GM12875 (cell line): ENCODE results near the gene ZNF784.

Experiments
- H3K4me3 ChIP-seq: one replicate; pipeline ENCODE4 v1.5.1; 2011; ENCODE audit warnings: low read depth, low read length, control low read depth
- CTCF ChIP-seq: IDR thresholded peaks from 2 replicates; pipeline ENCODE4 v1.5.1; 2011; ENCODE audit warnings: low read depth, mild to moderate bottlenecking, control low read depth, inconsistent platforms, low read length, moderate library complexity, borderline replicate concordance; ENCODE audit not compliant: insufficient read depth

The ZNF784 gene

DNA sequence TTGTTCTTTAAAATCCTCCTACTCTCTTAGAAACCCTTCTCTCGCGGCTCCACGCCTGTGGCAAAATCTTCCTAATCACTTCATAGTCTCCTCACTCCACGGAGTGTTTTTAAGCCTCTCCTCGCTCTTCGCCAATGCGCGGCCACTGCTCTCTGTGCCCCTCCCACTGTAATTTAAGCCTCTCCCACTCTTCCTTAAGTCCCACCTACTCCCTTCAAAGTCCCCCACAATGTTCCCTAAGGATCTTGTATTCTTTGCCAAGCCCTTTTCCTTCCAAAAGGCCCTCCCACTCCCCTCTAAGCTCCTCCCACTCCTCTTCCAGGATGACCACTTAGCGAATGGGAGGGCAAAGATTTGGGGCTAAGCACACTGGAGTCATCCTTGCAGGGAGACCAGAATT, 26.3 kb downstream of the ZNF784 start:
- H3K4me3 ChIP-seq: no peak overlapping the region
- no peak for TF ChIP-seq CTCF

GRCh38 chr19:55597501-55597921, 26.9 kb downstream of the ZNF784 start:
- H3K4me3 ChIP-seq: no peak overlapping the region
- TF ChIP-seq CTCF: no peak

DNA sequence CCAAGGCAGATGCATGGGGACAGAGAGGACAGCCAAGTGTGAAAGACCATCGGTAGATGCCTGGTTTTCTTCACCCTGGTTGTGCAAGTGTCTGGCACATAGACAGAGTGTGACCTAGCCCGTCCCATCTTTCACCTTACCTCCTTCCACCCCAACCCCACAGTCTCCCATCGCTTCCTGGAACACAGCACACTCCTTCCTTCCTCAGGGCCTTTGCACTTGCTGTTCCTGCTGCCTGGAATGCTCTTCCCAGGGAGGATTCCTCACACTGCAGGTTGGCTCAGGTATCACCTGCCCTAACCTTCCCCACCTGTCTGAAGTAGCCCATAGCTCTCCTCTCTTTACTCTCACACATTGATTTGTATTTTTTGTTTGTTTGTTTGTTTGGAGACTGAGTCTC, 28.1 kb downstream of the ZNF784 start:
- no peak for TF ChIP-seq CTCF

GRCh38 chr19:55594996-55595545, 29.3 kb downstream of the ZNF784 start:
- H3K4me3 ChIP-seq: no peak overlapping the region
- TF ChIP-seq CTCF: no peak

More for the DNA sequence above, 28.1 kb downstream of the ZNF784 start:
- no peak overlapping the region for H3K4me3 ChIP-seq

- TF ChIP-seq CTCF: no peak
- H3K4me3 ChIP-seq: no peak overlapping the region
Measured at GRCh38 chr19:55593096-55593772, 31.1 kb downstream of the ZNF784 start.

DNA sequence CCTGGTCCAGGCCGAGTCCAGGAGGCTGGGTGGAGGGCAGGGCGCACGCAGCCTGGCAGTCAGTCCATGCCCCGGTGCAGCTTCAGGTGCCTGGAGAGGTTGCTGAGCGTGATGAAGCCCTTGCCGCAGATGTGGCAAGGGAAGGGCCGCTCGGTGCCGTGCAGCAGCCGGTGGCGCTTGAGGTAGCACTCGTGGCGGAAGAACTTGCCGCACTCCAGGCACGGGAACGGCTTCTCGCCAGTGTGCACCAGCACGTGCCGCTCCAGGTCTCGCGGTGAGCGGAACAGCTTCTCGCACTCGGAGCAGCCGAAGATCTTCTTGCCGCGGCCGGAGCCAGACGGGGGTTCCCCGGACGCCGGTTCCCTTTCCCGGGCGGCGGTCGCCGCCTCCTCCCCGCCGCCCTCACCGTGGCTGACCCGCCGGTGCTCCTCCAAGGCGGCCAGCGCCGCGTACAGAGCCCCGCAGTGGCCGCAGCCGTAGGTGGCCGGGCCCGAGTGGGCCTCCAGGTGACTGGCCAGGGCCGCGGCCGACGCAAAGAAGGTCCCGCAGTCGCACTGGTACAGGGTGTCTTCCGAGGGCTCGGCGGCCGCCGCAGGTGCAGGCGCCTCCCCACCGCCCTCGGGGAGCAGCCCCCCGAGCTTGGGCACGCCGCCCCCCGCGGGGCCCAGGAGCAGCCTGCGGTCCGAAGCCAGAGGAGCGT, 31.8 kb downstream of the ZNF784 start:
- no peak for TF ChIP-seq CTCF
- no peak overlapping the region for H3K4me3 ChIP-seq

DNA sequence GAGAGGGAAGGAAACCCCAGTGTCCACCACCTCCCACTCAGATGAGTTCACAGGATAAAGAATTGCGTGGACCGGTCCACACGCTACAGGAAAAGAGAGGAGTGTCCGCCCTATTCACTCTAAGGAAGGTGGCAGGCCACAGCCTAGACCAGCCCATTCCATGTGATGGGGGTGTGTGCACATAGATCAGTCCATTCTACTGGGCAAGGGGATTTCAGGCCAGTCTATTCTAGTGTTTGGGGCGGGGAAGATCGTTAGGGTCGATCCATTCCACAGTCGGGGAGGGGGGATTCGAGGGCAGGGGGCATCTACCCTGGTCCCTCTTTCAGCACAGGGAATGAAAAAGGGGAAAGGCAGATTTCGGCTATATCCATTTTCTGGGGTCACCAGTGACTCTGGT, 32.8 kb downstream of the ZNF784 start:
- TF ChIP-seq CTCF: no peak
- H3K4me3 ChIP-seq: no peak overlapping the region
